ENCODE data around the gene TMEM50A.
"Not testable (repeated sequence)": the region's sequence is repeated elsewhere in the genome, so short reads cannot be mapped to it uniquely, and the experiment has no call there.

DNA sequence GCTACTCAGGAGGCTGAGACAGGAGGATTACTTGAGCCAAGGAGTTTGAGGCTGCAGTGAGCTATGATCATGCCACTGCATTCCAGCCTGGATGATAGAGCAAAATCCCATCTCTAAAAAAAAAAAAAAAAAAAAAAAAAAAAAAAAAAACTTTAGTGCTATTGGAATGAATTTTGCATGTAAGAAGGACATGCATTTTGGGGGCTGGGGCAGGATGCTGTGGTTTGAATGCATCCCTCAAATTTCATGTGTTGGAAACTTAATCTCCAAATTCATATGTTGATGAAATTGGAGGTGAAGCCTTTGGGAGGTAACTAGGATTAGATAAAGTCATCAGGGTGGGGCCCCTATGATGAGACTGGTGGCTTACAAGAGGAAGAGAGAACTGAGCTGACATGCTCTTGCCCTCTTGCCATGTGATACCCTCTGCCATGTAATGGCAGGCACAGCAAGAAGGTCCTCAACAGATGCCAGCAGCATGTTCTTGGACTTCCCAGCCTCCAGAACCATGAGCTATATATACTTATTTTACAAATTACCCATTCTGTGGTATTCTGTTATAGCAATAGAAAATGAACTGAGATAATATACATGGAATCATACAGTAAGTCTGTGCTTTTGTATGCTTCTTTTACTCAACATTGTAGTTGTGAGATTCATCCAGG is 25.2 kb upstream of the TMEM50A start:
- TF ChIP-seq, protein P1, sequence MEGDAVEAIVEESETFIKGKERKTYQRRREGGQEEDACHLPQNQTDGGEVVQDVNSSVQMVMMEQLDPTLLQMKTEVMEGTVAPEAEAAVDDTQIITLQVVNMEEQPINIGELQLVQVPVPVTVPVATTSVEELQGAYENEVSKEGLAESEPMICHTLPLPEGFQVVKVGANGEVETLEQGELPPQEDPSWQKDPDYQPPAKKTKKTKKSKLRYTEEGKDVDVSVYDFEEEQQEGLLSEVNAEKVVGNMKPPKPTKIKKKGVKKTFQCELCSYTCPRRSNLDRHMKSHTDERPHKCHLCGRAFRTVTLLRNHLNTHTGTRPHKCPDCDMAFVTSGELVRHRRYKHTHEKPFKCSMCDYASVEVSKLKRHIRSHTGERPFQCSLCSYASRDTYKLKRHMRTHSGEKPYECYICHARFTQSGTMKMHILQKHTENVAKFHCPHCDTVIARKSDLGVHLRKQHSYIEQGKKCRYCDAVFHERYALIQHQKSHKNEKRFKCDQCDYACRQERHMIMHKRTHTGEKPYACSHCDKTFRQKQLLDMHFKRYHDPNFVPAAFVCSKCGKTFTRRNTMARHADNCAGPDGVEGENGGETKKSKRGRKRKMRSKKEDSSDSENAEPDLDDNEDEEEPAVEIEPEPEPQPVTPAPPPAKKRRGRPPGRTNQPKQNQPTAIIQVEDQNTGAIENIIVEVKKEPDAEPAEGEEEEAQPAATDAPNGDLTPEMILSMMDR (IDR thresholded peaks at IDR 0.05; ENCODE audit: low read length), result not testable (repeated sequence)
- TF ChIP-seq EZH2phosphoT487 (IDR thresholded peaks at IDR 0.05; ENCODE audit: low read length); EZH2 (optimal IDR thresholded peaks at IDR 0.05; ENCODE audit: low read depth, low read length): not testable (repeated sequence)
